CD4-positive, alpha-beta T cell treated with Interleukin-21 for 1 hour (primary cell): ENCODE results near the gene TNP2.
"Not testable (repeated sequence)": the region's sequence is repeated elsewhere in the genome, so short reads cannot be mapped to it uniquely, and the experiment has no call there.

Experiments
- DNase-seq: peaks from one replicate; pipeline ENCODE4 v3.0.0-alpha.2; 2020

TNP2 gene

GRCh38 chr16:11299865-11300559 lies 30.9 kb upstream of the TNP2 start:
- no peak for DNase-seq

GRCh38 chr16:11298950-11299547 lies 29.9 kb upstream of the TNP2 start:
- DNase-seq, result not testable (repeated sequence)

- DNase-seq, result no peak
These were observed 29.2 kb upstream of the TNP2 start for GRCh38 chr16:11298143-11298900.

- DNase-seq, result peak; percentile 70
These were observed 28.5 kb upstream of the TNP2 start for GRCh38 chr16:11297492-11298142.

- no peak for DNase-seq
These were observed 27.8 kb upstream of the TNP2 start for GRCh38 chr16:11296706-11297491.

- DNase-seq, result no peak
These were observed 27.2 kb upstream of the TNP2 start for GRCh38 chr16:11296351-11296705.

GRCh38 chr16:11295672-11296071 lies 26.5 kb upstream of the TNP2 start:
- no peak for DNase-seq

- DNase-seq, result no peak
These were observed 23.1 kb upstream of the TNP2 start for GRCh38 chr16:11292076-11292748.

- DNase-seq, result no peak
These were observed 22.1 kb upstream of the TNP2 start for GRCh38 chr16:11291091-11291703.

GRCh38 chr16:11290102-11290893 lies 21.2 kb upstream of the TNP2 start:
- no peak for DNase-seq

GRCh38 chr16:11289696-11290095 lies 20.6 kb upstream of the TNP2 start:
- DNase-seq, result not testable (repeated sequence)

GRCh38 chr16:11289202-11289601 lies 20.1 kb upstream of the TNP2 start:
- DNase-seq, result no peak

GRCh38 chr16:11285842-11286241 lies 16.7 kb upstream of the TNP2 start:
- no peak for DNase-seq

GRCh38 chr16:11283820-11284248 lies 14.7 kb upstream of the TNP2 start:
- DNase-seq, result no peak

- no peak for DNase-seq
These were observed 11.7 kb upstream of the TNP2 start, which contains the start of gene PRM1 for GRCh38 chr16:11280616-11281522. PRM1 (minus strand) TSS chr16:11281330; CDS start chr16:11281238, 92 bp downstream.

GRCh38 chr16:11278681-11279628 lies 9.8 kb upstream of the TNP2 start:
- no peak for DNase-seq

GRCh38 chr16:11277607-11278337 lies 8.6 kb upstream of the TNP2 start:
- DNase-seq, result no peak
